Neural crest cell (in vitro differentiated cells): ENCODE data around the gene ASB15. TPM values are rescaled to one million over a fixed set of nuclear protein-coding genes. Genes with fewer than 3 reads are reported as not detected.

Experiments used
- DNase-seq: peaks from one replicate; pipeline ENCODE4 v3.0.0; 2021; ENCODE audit warnings: low read depth, mixed read lengths, low spot score
- H3K27ac Mint-ChIP-seq: one replicate; pipeline ENCODE4 v1.8.0; 2021; ENCODE audit warnings: mild to moderate bottlenecking, mixed read lengths; ENCODE audit not compliant: unreplicated experiment
- H3K27me3 Mint-ChIP-seq: 2 replicates; pipeline ENCODE4 v1.8.0; 2021; ENCODE audit warnings: low read depth, mild to moderate bottlenecking, mixed read lengths
- H3K36me3 Mint-ChIP-seq: 2 replicates; pipeline ENCODE4 v1.8.0; 2021; ENCODE audit warnings: low read depth, mild to moderate bottlenecking, mixed read lengths
- H3K4me1 Mint-ChIP-seq: 2 replicates; pipeline ENCODE4 v1.8.0; 2021; ENCODE audit warnings: mixed read lengths
- H3K4me3 Mint-ChIP-seq: one replicate; pipeline ENCODE4 v1.8.0; 2021; ENCODE audit warnings: mild to moderate bottlenecking, mixed read lengths
- H3K9me3 Mint-ChIP-seq: 2 replicates; pipeline ENCODE4 v1.8.0; 2021; ENCODE audit warnings: mixed read lengths
- total RNA-seq: library from RNA; stranded (reverse); gene quantifications from 2 replicates; pipeline ENCODE4 v1.2.1, GENCODE V29; 2021
- TF ChIP-seq, protein P1 (sequence below): fragments of 200-600 bp; sonication (generic); conservative IDR thresholded peaks from 2 replicates; pipeline ENCODE4 v1.5.0; 2021; ENCODE audit warnings: antibody characterized with exemption, mild to moderate bottlenecking

ASB15 gene
- total RNA-seq, 1 donor from 2014 or later = not detected

DNA sequence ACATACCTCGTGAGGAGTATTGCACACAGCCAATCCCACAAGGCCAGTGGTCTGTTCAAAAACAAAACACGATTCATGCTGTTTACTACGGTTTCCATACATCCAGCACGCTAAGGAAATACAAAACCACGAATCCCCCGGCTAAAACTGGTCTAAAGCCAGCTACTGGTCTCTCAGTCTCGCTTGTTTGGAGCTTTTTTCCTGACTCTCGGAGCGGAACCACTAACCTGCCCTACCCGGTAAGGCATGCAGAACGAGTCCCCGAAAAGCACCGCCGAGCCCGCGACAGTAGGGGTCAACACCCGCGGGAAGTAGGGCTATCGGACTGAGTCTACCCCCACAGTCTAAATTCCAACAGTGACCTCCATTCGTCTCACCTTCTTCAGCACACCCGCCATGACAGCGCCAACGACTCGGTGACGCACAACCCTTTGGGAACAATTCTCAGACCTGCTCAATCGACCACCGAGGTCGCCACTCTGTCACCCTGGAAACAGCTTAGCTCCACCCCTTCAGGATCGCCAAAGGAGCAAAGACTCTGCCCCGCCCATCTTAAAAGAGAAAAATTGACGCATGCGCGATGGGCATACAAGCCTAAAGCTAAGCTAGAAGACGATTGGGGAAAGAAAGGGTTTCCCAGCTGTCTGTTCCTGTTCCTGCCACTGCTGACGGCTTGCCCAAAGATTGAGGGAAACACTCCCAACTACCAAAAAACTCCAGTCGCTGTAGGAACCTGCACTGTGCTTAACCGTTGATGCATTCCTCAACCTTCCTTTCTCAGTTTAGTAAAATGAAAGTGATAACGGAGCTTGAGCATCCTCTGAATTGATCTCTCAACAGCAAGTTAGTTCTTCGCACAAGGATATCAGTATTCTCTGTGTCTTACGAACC lies 44.0 kb upstream of the ASB15 start, which contains the start of gene NDUFA5:
Gene NDUFA5 (minus strand): TSS at position 421 of the 891 bp plus-strand sequence. CDS start 23 bp downstream, at position 398.
- Mint-ChIP-seq H3K36me3 (peaks cover 7% of the 10 kb centered on the region), H3K27me3 (no peaks in the 10 kb centered on the region), H3K27ac (no peak within 1 kb of the TSS), H3K4me1 (no peaks in the 10 kb centered on the region), H3K9me3 (no peaks in the 10 kb centered on the region), H3K4me3 (no peak within 1 kb of the TSS)
- TF ChIP-seq, protein P1, sequence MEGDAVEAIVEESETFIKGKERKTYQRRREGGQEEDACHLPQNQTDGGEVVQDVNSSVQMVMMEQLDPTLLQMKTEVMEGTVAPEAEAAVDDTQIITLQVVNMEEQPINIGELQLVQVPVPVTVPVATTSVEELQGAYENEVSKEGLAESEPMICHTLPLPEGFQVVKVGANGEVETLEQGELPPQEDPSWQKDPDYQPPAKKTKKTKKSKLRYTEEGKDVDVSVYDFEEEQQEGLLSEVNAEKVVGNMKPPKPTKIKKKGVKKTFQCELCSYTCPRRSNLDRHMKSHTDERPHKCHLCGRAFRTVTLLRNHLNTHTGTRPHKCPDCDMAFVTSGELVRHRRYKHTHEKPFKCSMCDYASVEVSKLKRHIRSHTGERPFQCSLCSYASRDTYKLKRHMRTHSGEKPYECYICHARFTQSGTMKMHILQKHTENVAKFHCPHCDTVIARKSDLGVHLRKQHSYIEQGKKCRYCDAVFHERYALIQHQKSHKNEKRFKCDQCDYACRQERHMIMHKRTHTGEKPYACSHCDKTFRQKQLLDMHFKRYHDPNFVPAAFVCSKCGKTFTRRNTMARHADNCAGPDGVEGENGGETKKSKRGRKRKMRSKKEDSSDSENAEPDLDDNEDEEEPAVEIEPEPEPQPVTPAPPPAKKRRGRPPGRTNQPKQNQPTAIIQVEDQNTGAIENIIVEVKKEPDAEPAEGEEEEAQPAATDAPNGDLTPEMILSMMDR = no peak
- DNase-seq = peak; percentile 97

DNA sequence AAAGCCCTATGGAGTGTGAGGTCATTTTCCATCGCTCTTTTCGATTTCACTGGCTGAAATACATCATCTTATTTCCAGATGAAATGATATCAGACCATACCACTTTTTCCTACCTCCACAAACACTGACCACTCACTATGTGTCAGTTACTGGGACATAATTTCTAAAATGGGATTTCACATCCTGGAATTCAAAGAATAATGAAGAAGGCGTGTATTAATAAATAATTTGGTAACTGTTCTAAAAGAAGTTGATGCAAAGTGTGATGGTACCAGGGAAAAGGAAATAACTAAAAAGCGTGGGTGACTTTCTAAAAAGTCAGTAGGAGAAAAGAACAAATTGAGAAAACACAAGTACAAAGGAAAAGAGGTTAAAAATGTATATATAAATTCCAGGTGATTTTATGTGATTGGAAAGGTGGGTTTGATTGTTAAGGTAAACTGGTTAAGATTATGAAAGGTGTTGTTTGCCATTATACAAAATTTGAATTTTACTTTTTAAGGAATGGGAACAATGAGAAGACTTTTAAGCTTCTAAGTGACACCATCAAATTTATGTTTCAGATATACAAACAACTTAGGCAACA lies 43.2 kb upstream of the ASB15 start:
- no peaks in the 10 kb centered on the region for H3K27me3 Mint-ChIP-seq
- TF ChIP-seq, protein P1 = no peak
- no peaks in the 10 kb centered on the region for H3K9me3 Mint-ChIP-seq
- DNase-seq = no peak
- H3K4me3 Mint-ChIP-seq = no peak overlapping the region
- H3K36me3 Mint-ChIP-seq = no peaks in the 10 kb centered on the region
- no peak overlapping the region for H3K27ac Mint-ChIP-seq
- H3K4me1 Mint-ChIP-seq = no peaks in the 10 kb centered on the region

DNA sequence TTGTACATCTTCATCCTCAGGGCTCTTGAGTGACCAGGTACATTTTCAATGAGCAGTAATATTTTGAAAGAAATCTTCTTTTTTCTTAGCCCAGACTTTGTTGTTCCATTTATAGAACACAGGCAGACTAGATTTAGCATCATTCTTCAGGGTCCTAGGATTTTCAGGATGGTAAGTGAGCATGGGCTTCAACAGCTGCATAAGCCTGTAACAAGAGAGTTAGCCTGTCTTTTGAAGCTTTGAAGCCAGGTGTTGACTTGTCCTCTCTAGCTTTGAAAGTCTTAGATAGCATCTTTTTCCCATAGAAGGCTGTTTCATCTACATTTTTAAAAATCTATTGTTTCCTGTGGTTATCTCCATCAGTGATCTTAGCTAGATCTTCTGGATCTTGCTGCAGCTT lies 39.5 kb upstream of the ASB15 start:
- no peak overlapping the region for H3K27ac Mint-ChIP-seq
- DNase-seq = no peak
- no peaks in the 10 kb centered on the region for H3K27me3 Mint-ChIP-seq
- H3K9me3 Mint-ChIP-seq = no peaks in the 10 kb centered on the region
- no peaks in the 10 kb centered on the region for H3K4me1 Mint-ChIP-seq
- no peak overlapping the region for H3K4me3 Mint-ChIP-seq
- no peaks in the 10 kb centered on the region for H3K36me3 Mint-ChIP-seq
- TF ChIP-seq, protein P1 = no peak

DNA sequence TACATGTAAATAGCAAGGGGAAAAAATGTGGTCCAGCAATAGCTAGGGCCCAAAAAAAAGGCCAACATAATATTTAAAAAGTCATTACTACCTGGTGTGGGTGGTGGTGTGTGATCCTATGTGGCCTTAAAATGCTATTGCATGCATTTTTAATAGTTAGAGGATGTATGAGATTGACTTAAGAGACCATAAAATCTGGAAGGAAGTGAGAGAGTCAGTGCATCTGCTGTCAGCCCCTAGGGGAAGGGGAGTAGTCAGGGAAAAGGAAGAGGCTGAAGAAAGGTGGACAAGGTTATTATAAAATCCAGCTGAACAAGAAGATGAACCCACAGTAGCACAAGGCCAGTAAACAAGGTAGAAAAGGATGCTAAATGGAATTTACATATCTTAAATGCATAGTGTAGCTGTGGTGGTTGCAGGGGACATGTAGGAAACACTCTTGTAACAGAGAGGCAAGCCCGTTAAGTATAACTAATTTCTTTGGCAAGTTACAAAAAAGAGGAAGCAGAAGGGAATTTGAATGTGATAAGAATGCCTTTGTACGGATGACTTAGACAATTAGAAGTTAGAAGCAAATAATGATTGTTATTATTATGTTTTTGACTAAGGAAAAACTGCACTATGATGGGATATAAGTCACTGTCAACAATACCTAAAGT lies 32.1 kb upstream of the ASB15 start:
- no peaks in the 10 kb centered on the region for H3K36me3 Mint-ChIP-seq
- no peak overlapping the region for H3K4me3 Mint-ChIP-seq
- no peaks in the 10 kb centered on the region for H3K27me3 Mint-ChIP-seq
- DNase-seq = no peak
- H3K4me1 Mint-ChIP-seq = no peaks in the 10 kb centered on the region
- H3K9me3 Mint-ChIP-seq = no peaks in the 10 kb centered on the region
- no peak overlapping the region for H3K27ac Mint-ChIP-seq
- TF ChIP-seq, protein P1 = no peak

DNA sequence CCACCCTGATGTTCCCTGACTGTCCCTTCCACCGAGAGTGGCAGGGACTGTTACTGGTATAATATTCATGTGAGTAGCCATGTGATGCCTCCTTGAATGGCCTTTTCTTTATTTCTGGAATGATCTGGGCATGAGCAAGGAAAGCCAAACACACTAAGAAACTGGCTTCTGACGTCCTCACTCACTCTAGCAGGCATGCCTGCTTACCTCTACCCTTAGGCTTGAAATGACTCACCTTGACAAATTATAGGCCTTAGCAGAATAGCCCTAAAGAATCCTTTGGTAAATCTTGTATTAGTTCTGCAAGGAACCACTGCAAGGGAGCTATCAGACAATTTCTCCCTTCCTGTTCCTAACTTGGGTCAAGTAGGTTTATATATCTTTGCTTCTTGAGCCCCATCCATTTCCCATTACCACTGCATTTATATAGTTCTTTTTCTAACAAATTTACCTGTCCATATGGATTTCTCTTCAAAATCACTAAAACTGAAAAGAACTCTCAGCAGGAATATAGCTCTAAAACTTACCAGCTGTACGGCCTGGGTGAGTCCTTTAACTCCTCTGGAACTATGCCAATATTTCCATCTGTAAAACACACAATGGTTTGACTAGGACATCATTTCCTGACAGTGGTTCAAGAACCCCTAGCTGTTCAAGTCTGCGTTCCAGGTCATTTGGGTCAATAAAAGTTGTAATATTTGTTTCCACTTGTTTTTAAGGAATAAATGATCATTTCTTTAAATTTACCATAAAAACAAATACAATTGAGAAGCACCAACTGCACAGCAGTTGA lies 31.0 kb upstream of the ASB15 start:
- no peak for DNase-seq
- TF ChIP-seq, protein P1 = no peak
- Mint-ChIP-seq H3K27ac (no peak overlapping the region), H3K9me3 (no peaks in the 10 kb centered on the region), H3K4me1 (no peaks in the 10 kb centered on the region), H3K4me3 (no peak overlapping the region), H3K27me3 (no peaks in the 10 kb centered on the region), H3K36me3 (no peaks in the 10 kb centered on the region)
